IPS-NIHi11 (cell line): ENCODE measurements around the gene CILP2.

Source experiments
- DNase-seq: peaks from one replicate; pipeline ENCODE4 v3.0.0; 2012; ENCODE audit warnings: mixed read lengths, low spot score

Gene CILP2

GRCh38 chr19:19568802-19569756, 31.0 kb downstream of the CILP2 start:
- DNase-seq = no peak

GRCh38 chr19:19570571-19570970, 32.5 kb downstream of the CILP2 start:
- no peak for DNase-seq

GRCh38 chr19:19571071-19571786, 33.2 kb downstream of the CILP2 start:
- DNase-seq = no peak

- DNase-seq = peak; percentile 73
Observed at GRCh38 chr19:19575411-19575810, 37.3 kb downstream of the CILP2 start.

GRCh38 chr19:19578252-19578651, 40.2 kb downstream of the CILP2 start:
- DNase-seq = no peak

GRCh38 chr19:19579533-19580361, 41.7 kb downstream of the CILP2 start:
- no peak for DNase-seq

GRCh38 chr19:19580418-19580817, 42.4 kb downstream of the CILP2 start:
- no peak for DNase-seq

GRCh38 chr19:19581391-19581790, 43.3 kb downstream of the CILP2 start:
- DNase-seq = no peak

- DNase-seq = no peak
Observed at GRCh38 chr19:19582471-19582870, 44.4 kb downstream of the CILP2 start.

- DNase-seq = no peak
Observed at GRCh38 chr19:19584356-19584755, 46.3 kb downstream of the CILP2 start.

- no peak for DNase-seq
Observed at GRCh38 chr19:19587771-19588170, 49.7 kb downstream of the CILP2 start.

GRCh38 chr19:19588546-19588945, 50.5 kb downstream of the CILP2 start:
- DNase-seq = no peak

- DNase-seq = peak; percentile 55
Observed at GRCh38 chr19:19591133-19591825, 53.2 kb downstream of the CILP2 start.

- no peak for DNase-seq
Observed at GRCh38 chr19:19592690-19593089, 54.6 kb downstream of the CILP2 start.

GRCh38 chr19:19594381-19594780, 56.3 kb downstream of the CILP2 start:
- no peak for DNase-seq

GRCh38 chr19:19595171-19595701, 57.2 kb downstream of the CILP2 start:
- no peak for DNase-seq
